Neural cell (in vitro differentiated cells): ENCODE data around the gene PLEKHF1.

Source experiments
- EZH2 ChIP-seq: fragments of 200-600, 300-800 bp; shearing (Covaris generic), sonication (generic); IDR thresholded peaks from 2 replicates; pipeline ENCODE4 v1.6.1; 2014; ENCODE audit warnings: antibody characterized with exemption, low read length, borderline replicate concordance, mild to moderate bottlenecking; ENCODE audit not compliant: insufficient read depth, poor library complexity, severe bottlenecking
- POLR2AphosphoS5 ChIP-seq: IDR thresholded peaks from 2 replicates; pipeline ENCODE4 v1.6.1; 2012
- SMC3 ChIP-seq: fragments of 450-650 bp; conservative IDR thresholded peaks from 2 replicates; pipeline ENCODE4 v1.6.1; 2014; ENCODE audit warnings: antibody characterized with exemption, mild to moderate bottlenecking, moderate library complexity; ENCODE audit not compliant: poor library complexity
- TF ChIP-seq, protein P1 (sequence below): fragments of 450-650 bp; IDR thresholded peaks from 2 replicates; pipeline ENCODE4 v1.5.1; 2014; ENCODE audit warnings: antibody characterized with exemption, mild to moderate bottlenecking, moderate library complexity; ENCODE audit not compliant: poor library complexity, severe bottlenecking
- TF ChIP-seq, protein P2 (sequence below): IDR thresholded peaks from 2 replicates; pipeline ENCODE4 v1.6.1; 2012; ENCODE audit warnings: borderline replicate concordance

DNA sequence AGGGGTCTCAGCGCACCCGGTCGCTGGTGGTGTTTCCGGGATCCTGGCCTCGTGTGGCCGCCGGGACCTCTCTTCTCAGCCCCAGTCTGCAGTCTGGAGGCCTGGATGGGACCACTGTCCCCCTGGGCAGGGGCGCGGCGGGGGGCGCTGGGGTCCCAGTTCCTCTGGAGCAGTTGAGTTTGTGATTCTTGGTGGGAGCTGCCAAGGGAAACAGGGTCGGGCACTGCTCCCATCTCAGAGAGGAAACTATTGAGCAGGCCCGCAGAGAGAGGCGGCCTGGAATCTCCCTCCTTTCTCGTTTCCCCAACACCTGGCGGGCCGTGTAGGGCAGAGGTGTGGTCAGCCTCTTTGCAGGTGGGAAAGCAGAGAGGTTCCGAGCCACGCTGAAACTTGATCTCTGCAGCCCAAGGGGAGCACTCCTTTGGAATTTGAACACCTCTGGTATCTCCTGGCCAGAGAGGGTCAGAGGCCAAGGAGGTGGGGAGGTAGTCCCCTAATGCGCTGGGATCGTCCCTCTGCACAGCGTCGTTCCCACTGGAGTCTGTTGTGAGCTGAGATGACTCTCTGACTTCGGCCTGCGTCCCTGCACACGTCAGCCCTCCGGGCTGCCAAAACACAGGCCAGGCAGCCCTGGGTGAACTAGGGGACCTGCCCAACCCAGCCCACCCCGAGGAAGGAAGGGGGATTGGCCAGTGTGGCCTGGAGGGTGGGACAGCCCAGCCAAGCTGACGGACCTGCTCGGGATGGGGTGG, 741 bp downstream of the PLEKHF1 start:
- TF ChIP-seq, protein P1, sequence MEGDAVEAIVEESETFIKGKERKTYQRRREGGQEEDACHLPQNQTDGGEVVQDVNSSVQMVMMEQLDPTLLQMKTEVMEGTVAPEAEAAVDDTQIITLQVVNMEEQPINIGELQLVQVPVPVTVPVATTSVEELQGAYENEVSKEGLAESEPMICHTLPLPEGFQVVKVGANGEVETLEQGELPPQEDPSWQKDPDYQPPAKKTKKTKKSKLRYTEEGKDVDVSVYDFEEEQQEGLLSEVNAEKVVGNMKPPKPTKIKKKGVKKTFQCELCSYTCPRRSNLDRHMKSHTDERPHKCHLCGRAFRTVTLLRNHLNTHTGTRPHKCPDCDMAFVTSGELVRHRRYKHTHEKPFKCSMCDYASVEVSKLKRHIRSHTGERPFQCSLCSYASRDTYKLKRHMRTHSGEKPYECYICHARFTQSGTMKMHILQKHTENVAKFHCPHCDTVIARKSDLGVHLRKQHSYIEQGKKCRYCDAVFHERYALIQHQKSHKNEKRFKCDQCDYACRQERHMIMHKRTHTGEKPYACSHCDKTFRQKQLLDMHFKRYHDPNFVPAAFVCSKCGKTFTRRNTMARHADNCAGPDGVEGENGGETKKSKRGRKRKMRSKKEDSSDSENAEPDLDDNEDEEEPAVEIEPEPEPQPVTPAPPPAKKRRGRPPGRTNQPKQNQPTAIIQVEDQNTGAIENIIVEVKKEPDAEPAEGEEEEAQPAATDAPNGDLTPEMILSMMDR = no peak
- no peak for TF ChIP-seq POLR2AphosphoS5
- no peak for TF ChIP-seq SMC3
- no peak for TF ChIP-seq EZH2
- TF ChIP-seq, protein P2, sequence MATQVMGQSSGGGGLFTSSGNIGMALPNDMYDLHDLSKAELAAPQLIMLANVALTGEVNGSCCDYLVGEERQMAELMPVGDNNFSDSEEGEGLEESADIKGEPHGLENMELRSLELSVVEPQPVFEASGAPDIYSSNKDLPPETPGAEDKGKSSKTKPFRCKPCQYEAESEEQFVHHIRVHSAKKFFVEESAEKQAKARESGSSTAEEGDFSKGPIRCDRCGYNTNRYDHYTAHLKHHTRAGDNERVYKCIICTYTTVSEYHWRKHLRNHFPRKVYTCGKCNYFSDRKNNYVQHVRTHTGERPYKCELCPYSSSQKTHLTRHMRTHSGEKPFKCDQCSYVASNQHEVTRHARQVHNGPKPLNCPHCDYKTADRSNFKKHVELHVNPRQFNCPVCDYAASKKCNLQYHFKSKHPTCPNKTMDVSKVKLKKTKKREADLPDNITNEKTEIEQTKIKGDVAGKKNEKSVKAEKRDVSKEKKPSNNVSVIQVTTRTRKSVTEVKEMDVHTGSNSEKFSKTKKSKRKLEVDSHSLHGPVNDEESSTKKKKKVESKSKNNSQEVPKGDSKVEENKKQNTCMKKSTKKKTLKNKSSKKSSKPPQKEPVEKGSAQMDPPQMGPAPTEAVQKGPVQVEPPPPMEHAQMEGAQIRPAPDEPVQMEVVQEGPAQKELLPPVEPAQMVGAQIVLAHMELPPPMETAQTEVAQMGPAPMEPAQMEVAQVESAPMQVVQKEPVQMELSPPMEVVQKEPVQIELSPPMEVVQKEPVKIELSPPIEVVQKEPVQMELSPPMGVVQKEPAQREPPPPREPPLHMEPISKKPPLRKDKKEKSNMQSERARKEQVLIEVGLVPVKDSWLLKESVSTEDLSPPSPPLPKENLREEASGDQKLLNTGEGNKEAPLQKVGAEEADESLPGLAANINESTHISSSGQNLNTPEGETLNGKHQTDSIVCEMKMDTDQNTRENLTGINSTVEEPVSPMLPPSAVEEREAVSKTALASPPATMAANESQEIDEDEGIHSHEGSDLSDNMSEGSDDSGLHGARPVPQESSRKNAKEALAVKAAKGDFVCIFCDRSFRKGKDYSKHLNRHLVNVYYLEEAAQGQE = no peak
